Esophagus squamous epithelium (tissue), 5 donors: ENCODE results near the gene NKD1. TPM values are rescaled to one million over a fixed set of nuclear protein-coding genes. Genes with fewer than 3 reads are reported as not detected.

ENCODE experiments used
- DNase-seq: peaks from one replicate; lab custom pipeline; 2025; lab: John Stamatoyannopoulos, UW
- H3K27ac ChIP-seq, 4 donors: fragments of 200-600 bp; sonication (generic); one replicate each; pipeline ENCODE4 v1.5.1; 2016 to 2019; ENCODE audit warnings: mild to moderate bottlenecking in 1 of 4
- H3K27me3 ChIP-seq, 4 donors: fragments of 200-600 bp; sonication (generic); 1 replicate in 3 of 4; 2 replicates in 1 of 4; pipeline versions ENCODE4 v1.5.1 to v1.6.0; 2017 to 2021; ENCODE audit warnings: antibody characterized with exemption in 1 of 4
- H3K36me3 ChIP-seq, 3 donors: fragments of 200-600 bp; sonication (generic); one replicate each; pipeline ENCODE4 v1.5.1; 2016 to 2019
- H3K4me1 ChIP-seq, 3 donors: fragments of 200-600 bp; sonication (generic); one replicate each; pipeline ENCODE4 v1.5.1; 2017 to 2019
- H3K4me3 ChIP-seq, 4 donors: fragments of 200-600 bp; sonication (generic); 1 replicate in 3 of 4; 2 replicates in 1 of 4; pipeline ENCODE4 v1.5.1; 2016 to 2019; ENCODE audit warnings: mild to moderate bottlenecking in 2 of 4, moderate library complexity in 1 of 4
- H3K9me3 ChIP-seq, 3 donors: fragments of 200-600 bp; sonication (generic); one replicate each; pipeline ENCODE4 v1.5.1; 2016 to 2019
- POLR2A ChIP-seq, 4 donors: fragments of 450-650 bp; IDR thresholded peaks; one replicate each; pipeline ENCODE4 v1.6.1; 2017; ENCODE audit warnings: antibody characterized with exemption in 4 of 4, mild to moderate bottlenecking in 4 of 4, moderate library complexity in 3 of 4
- WGBS, 2 donors: methylation state at CpG; one replicate each; pipeline ENCODE4 v1.1.5; 2018; 5-methylcytosine and 5-hydroxymethylcytosine counted together
- intact Hi-C: fragments of 100-400 bp; cut with DNase I; formaldehyde crosslinking; loops from one replicate; pipeline ENCODE4 v1.15.0; 2022
- total RNA-seq, 4 donors: library from RNA; depleted of rRNA; stranded (reverse); fragments of >200 nt; gene quantifications; one replicate each; pipeline ENCODE4 v1.1.0, GENCODE V29; 2016
- TF ChIP-seq, protein P1 (sequence below), 6 experiments: fragments of 450-650 bp in 4 of 6; fragments of 200-600 bp in 2 of 6; sonication (generic) in 2 of 6; IDR thresholded peaks; one replicate each; pipeline ENCODE4 v1.5.1; 2016 to 2019; ENCODE audit warnings: antibody characterized with exemption in 6 of 6, mild to moderate bottlenecking in 4 of 6, moderate library complexity in 4 of 6
- donor health status: DM: yes; HTN: yes; CAD: no.

NKD1 gene
- total RNA-seq, 4 donors from 2014 or later: 1.1 to 10.5 (median 3.1) TPM

DNA sequence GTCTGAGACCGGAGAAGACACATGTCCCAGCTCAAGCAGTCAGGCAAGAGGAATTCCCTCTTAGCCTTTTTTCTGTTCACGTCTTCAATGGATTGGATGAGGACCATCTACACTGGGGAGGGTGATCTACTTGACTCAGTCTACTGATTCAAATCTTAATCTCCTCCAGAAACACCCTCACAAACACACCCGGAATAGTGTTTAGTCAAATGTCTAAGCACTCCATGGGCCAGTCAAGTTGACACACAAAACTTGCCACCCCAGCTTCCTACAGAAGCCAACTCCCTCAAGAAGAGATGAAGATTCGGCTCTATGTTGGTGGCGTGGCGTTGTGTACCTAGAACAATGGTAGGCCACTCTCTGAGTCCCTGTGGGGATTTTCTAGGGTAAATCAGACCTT lies 22.5 kb upstream of the NKD1 start:
- Histone ChIP-seq H3K4me1 (peaks cover 0 to 4% (median 0%) of the 10 kb centered on the region in 3 donors), H3K36me3 (no peaks in the 10 kb centered on the region), H3K9me3 (peaks cover 0 to 14% (median 7%) of the 10 kb centered on the region in 3 donors), H3K4me3 (no peak overlapping the region), H3K27me3 (peaks cover 0 to 42% (median 0%) of the 10 kb centered on the region in 4 donors), H3K27ac (no peak overlapping the region)
- DNase-seq: no peak
- 87 to 93% methylated on average over 6 of the region's 6 CpGs for WGBS, 2 donors
- TF ChIP-seq, protein P1, sequence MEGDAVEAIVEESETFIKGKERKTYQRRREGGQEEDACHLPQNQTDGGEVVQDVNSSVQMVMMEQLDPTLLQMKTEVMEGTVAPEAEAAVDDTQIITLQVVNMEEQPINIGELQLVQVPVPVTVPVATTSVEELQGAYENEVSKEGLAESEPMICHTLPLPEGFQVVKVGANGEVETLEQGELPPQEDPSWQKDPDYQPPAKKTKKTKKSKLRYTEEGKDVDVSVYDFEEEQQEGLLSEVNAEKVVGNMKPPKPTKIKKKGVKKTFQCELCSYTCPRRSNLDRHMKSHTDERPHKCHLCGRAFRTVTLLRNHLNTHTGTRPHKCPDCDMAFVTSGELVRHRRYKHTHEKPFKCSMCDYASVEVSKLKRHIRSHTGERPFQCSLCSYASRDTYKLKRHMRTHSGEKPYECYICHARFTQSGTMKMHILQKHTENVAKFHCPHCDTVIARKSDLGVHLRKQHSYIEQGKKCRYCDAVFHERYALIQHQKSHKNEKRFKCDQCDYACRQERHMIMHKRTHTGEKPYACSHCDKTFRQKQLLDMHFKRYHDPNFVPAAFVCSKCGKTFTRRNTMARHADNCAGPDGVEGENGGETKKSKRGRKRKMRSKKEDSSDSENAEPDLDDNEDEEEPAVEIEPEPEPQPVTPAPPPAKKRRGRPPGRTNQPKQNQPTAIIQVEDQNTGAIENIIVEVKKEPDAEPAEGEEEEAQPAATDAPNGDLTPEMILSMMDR (IDR thresholded peaks at IDR 0.05): no peak
- no peak for TF ChIP-seq POLR2A (IDR thresholded peaks at IDR 0.05)
- intact Hi-C loops: no loop called here

DNA sequence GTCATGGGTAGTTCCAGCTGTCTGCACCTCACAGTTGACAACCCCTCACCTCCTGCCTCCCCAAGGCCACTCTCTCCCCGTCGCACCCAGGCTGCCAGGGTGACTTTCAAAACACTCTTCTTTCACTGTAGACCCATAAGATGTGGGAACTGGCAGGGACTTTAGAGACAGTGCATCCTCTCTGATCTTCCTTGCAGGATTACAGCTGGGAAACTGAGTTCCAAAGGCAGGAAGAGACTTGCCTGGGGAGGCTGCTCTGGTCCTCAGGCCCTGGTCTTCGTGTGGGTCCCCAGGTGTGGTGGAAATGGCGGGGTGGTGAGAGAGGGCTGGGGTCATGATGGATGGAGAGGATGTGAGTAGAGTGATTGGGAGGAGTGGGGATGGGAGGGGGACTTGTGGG lies 21.9 kb upstream of the NKD1 start:
- H3K4me1 ChIP-seq: peaks cover 0 to 10% (median 0%) of the 10 kb centered on the region in 3 donors
- H3K27ac ChIP-seq: no peak overlapping the region
- TF ChIP-seq POLR2A (IDR thresholded peaks at IDR 0.05): no peak
- TF ChIP-seq, protein P1 (IDR thresholded peaks at IDR 0.05): no peak
- 82% methylated on average over 4 of the region's 4 CpGs; no CpG with 5 or more reads in 1 of the 2 donors for WGBS, 2 donors
- no peaks in the 10 kb centered on the region for H3K36me3 ChIP-seq
- no peak for DNase-seq
- peaks cover 0 to 40% (median 0%) of the 10 kb centered on the region in 4 donors for H3K27me3 ChIP-seq
- peaks cover 0 to 14% (median 7%) of the 10 kb centered on the region in 3 donors for H3K9me3 ChIP-seq
- no peak overlapping the region for H3K4me3 ChIP-seq
- intact Hi-C loops: no loop called here

DNA sequence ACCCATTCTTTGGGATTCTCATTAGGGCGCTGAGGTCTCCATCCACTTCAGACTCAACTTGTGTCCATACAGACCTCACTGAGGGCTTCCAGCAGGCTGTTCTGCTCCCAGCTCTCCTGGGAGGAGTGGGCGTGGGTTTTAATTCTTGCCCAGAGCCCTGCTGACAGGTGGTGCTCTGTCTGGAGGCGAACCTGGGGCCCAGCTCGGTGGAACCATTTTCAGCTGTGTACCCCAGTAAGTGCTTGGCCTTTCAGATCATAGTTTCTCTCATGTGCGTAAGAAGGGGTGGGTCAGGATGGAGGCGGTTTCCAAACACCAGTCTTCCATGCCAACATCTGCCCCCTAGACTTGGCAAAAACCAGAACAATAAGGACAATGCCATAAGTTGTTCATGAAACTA lies 21.4 kb upstream of the NKD1 start:
- no peak for TF ChIP-seq POLR2A (IDR thresholded peaks at IDR 0.05)
- TF ChIP-seq, protein P1 (IDR thresholded peaks at IDR 0.05): no peak
- Histone ChIP-seq H3K27ac (no peak overlapping the region), H3K9me3 (peaks cover 0 to 14% (median 7%) of the 10 kb centered on the region in 3 donors), H3K36me3 (no peaks in the 10 kb centered on the region), H3K4me1 (peaks cover 0 to 12% (median 0%) of the 10 kb centered on the region in 3 donors), H3K27me3 (peaks cover 0 to 34% (median 0%) of the 10 kb centered on the region in 4 donors), H3K4me3 (no peak overlapping the region)
- no peak for DNase-seq
- WGBS, 2 donors: 86 to 92% methylated on average over 4 to 6 of the region's 6 CpGs
- intact Hi-C loops: no loop called here

DNA sequence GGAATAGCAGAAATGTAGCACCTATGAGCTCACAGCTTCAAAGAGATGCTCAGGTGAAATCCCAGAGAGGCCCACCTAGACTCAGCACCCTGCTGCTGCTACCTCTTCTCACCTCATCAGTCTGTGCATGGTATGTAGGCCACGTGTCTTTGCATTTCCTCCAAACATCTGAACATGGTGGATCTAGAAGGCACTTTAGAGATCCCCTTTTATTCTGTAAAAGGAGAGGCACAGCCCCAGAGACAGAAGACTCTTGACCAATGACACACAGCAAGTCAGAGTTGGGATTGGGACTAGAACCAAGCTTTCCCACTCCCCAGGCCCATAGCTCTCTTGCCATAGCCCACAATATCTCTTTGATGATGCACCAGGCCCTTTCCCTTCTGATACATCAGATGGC lies 19.4 kb upstream of the NKD1 start:
- peaks cover 0 to 12% (median 0%) of the 10 kb centered on the region in 3 donors for H3K4me1 ChIP-seq
- no peak for DNase-seq
- intact Hi-C loops: no loop called here
- no peaks in the 10 kb centered on the region for H3K36me3 ChIP-seq
- WGBS, 2 donors: 55 to 100% methylated on average over 1 of the region's 1 CpG
- H3K9me3 ChIP-seq: peaks cover 0 to 14% (median 7%) of the 10 kb centered on the region in 3 donors
- H3K27ac ChIP-seq: no peak overlapping the region
- peaks cover 0 to 16% (median 0%) of the 10 kb centered on the region in 4 donors for H3K27me3 ChIP-seq
- TF ChIP-seq, protein P1 (IDR thresholded peaks at IDR 0.05): no peak
- no peak overlapping the region for H3K4me3 ChIP-seq

DNA sequence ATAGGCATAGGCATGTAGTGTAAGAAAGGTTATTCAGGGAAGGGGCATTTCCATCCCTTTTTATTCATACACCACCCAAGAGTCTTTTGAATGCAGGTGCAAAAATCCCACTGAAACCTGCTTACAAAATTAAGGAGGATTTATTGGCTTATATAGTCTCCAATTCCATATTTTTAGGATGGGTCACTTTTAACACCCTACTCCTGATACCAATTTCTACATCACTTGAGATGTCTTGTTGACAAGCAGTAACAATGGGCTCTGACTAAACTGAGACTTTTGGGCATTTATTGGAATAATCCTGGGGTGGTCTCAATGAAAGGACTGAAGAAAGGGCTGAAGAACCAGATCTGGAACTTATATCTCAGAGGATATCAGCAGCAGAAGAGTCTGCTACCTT lies 18.9 kb upstream of the NKD1 start:
- intact Hi-C loops: no loop called here

More for the DNA sequence above, 18.9 kb upstream of the NKD1 start:
- no peak overlapping the region for H3K4me3 ChIP-seq
- H3K4me1 ChIP-seq: peaks cover 0 to 12% (median 0%) of the 10 kb centered on the region in 3 donors
- no peak for DNase-seq
- peaks cover 0 to 14% (median 7%) of the 10 kb centered on the region in 3 donors for H3K9me3 ChIP-seq
- H3K36me3 ChIP-seq: no peaks in the 10 kb centered on the region
- H3K27me3 ChIP-seq: peaks cover 0 to 13% (median 0%) of the 10 kb centered on the region in 4 donors
- H3K27ac ChIP-seq: no peak overlapping the region
- no peak for TF ChIP-seq POLR2A (IDR thresholded peaks at IDR 0.05)
- TF ChIP-seq, protein P1 (IDR thresholded peaks at IDR 0.05): no peak
